Activated T-cell treated with anti-CD3 and anti-CD28 coated beads for 1 hour (primary cell): Measurements from ENCODE around the gene WWOX.

ENCODE experiments used
- DNase-seq: peaks from one replicate; pipeline ENCODE4 v3.0.0-alpha.2; 2020; ENCODE audit warnings: low read depth

The WWOX gene

DNA sequence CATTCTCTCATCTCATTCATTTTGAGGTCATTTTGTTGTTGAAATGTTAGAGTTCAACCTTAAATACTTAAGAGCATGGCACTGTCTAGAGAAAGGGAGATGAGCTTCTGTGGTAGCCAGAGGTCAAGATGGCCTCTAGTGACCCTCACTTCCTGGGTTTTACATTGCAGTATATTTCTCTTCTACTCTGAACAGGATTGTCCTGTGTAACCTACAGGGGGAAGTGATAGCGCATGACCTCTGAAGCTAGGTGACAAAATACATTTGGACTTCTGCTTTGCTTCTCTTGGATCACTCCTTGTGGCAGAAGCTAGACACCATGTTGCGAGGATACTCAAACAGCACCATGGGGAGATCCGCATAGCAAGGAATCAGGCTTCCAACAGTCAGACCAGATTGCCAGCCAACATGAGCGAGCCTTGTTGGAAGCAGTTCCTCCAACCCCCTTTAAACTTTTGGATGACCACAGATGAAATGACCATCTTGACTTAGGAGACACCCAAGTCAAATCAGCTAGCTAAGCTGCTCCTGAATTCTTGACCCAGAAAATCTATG lies 752.7 kb downstream of the WWOX start:
- no peak for DNase-seq

DNA sequence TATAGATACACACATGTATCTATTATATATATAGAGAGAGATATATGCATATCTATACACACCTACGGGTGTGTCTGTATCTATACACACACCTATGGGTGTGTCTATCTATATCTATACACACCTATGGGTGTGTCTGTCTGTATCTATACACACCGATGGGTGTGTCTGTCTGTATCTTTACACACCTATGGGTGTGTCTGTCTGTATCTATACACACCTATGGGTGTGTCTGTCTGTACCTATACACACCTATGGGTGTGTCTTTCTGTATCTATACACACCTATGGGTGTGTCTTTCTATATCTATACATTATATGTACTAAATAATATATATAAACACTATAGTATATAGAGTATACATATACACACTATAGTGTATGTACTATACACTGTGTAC lies 762.6 kb downstream of the WWOX start:
- DNase-seq = no peak

DNA sequence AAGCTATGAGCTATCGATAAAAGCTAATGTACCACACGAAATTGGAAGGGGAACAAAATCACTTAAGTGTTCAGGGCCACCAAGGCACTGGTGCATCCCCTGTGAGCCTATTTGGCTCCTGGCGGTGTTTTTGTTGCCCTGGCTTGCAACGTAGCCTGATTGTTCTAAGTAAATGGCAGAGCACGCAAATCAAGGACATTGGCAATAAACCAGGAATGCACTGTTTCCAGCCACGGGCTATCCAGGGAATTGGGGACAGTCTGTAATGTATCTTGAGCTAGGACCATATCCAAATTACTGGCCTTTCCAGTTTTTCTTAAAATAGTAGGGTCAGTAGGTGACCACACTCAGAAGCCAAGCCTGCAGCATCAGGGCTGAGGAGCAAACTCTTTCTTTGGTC lies 767.1 kb downstream of the WWOX start:
- DNase-seq = no peak

GRCh38 chr16:78869492-78869891 lies 770.0 kb downstream of the WWOX start:
- DNase-seq = no peak

DNA sequence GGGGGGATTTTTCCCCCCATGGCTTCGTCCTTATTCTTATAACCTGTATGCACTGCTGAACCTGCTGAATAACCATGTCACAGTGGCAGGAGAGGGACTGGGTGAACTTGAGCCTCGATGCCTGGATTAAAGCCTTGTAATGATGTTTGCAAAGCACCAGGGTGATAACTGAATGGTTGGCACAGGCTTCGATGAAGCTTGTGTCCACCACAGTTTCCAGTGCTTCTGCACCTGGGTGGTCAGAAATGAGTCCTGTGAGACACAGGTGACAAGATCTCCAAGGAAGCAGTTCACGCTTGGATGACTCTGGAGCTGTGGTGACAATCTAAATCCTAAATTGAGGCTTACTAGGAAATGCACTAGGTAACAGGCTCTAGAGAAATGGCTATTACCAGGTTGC lies 771.8 kb downstream of the WWOX start:
- DNase-seq = no peak

DNA sequence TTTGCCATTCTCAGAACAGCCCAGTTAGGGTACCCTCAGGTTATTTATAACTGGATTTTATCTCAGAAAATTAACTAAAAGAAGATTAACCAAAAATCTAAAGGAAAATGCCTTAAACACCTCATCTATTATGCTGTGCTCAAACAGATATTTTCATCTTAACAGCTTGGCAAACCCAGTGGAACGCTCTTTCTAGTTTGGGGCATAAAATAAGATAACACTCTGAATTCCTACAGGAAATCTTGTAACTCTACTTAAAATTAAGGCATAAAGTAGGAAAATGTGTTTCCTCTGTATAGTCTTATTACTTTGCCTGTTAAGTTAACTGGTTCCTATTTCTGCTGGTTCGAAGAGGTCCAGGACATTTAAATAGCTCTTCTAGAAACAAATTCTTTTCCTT lies 777.2 kb downstream of the WWOX start:
- DNase-seq = no peak

- no peak for DNase-seq
Measured at GRCh38 chr16:78877114-78877655, 777.7 kb downstream of the WWOX start.

GRCh38 chr16:78878570-78878969 lies 779.1 kb downstream of the WWOX start:
- no peak for DNase-seq

DNA sequence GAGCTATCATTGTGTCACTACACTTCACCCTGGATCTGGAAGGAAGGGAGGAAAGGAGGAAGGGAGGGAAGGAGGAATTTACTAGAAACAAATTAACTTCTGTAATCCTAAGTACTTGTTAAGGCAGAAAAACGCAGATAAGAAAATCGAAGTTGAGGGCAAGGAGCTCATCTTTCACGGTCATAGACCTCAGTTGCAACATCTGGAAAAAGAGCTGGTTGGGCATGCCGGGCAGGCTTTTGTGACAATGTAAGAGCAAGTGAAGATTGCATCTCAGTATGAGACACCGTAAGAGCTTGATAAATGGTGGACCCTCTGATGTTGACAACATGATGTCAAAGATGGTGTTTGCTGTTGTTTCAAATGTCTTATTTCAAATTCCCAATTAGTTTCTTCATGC lies 779.6 kb downstream of the WWOX start:
- no peak for DNase-seq

GRCh38 chr16:78882150-78882549 lies 782.7 kb downstream of the WWOX start:
- DNase-seq = no peak

- DNase-seq = no peak
Measured at GRCh38 chr16:78882751-78883150, 783.3 kb downstream of the WWOX start.

- no peak for DNase-seq
Measured at GRCh38 chr16:78884204-78884603, 784.8 kb downstream of the WWOX start.

DNA sequence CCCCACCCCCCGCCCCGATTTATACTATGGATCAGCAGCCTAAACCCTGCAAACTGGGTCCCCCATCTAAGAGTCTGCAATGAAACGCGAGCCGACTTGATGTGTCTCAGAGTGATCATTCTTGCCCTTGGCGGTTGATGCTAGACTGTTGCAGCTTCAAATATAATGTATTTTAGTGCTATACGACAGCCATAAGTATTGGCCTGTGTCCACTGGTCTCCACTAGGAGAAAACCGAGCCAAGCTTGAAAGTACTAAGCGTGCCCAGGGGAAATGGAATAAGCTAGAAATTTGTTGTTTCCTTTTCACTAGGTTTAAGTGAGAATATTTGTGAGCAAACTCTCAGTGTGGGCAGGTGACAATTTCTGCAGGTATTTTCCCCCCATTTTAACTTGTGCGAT lies 789.9 kb downstream of the WWOX start:
- DNase-seq = no peak

GRCh38 chr16:78890373-78890895 lies 791.0 kb downstream of the WWOX start:
- no peak for DNase-seq

DNA sequence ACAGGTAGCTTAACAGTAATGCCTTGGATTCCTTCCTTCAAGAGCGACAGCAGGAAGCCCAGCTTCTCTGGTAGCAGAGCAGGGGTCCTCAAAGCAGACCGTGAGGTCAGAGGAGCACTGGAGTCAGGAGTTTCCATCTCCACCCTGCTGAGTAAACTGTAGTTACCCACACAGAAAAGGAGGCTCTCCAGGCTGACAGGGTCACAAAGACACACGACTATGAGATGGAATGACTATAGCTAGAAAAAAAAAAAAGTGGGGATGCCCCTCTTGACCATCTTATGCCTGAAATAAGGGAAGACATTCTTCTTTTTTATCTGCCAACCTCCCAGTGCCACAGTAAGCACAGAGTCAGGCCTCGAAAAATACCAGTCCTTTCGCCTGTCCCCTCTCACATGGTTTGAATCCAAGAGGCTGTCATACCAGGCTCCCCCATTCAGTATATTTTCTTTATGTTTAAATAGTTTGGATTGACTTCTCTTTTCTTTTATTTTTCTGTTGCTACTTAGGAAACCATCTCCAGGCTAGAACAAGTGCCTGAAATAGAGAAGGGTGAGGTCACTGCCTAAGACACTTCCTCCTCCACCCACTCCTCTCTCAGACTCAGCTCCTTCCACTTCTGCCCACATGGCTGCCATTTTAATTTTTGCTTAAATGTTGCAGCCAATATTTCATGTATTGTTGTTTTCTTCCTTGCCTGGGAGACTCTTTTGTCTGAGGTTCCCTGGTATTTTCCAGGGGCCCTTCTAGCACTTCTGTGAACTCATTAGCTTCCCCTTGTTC lies 793.7 kb downstream of the WWOX start:
- no peak for DNase-seq

GRCh38 chr16:78894886-78895285 lies 795.4 kb downstream of the WWOX start:
- no peak for DNase-seq

DNA sequence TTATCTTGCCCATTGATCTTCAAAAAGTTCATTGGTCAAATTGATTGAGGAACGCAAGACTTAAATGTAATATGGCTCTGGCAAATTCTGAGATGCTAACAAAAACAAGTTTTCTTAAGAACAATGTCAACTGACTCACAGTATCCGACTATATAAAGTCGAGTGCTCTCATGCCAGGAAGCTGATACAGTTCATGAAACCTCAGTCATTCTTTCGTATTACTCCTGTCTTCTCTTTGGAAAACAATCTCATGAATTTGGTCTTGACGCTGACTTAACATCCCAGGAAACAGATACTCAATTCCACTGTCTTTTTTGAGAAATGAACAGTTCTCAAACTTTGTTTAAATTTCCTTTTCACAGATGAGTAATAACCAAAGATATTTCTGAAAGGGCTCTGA lies 796.2 kb downstream of the WWOX start:
- no peak for DNase-seq

- no peak for DNase-seq
Measured at GRCh38 chr16:78896280-78896679, 796.8 kb downstream of the WWOX start.

DNA sequence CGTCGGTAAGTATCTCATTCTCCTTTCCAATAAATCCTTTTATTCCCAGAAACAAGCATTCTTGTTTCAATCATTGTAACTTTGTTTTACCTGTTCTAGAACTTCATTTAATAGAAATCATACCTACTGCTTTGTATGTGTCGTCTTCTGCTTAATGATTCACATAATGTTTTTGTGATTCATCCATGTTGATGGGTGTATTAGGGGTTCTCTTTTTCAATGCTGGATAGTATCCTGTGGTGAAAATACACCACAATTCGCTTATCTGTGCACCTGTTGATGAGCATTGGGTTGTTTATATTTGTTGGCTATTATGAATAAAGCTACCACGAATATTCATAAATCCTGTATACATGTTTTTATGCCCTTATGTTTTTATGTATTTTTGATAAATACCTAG lies 797.8 kb downstream of the WWOX start:
- DNase-seq = no peak

DNA sequence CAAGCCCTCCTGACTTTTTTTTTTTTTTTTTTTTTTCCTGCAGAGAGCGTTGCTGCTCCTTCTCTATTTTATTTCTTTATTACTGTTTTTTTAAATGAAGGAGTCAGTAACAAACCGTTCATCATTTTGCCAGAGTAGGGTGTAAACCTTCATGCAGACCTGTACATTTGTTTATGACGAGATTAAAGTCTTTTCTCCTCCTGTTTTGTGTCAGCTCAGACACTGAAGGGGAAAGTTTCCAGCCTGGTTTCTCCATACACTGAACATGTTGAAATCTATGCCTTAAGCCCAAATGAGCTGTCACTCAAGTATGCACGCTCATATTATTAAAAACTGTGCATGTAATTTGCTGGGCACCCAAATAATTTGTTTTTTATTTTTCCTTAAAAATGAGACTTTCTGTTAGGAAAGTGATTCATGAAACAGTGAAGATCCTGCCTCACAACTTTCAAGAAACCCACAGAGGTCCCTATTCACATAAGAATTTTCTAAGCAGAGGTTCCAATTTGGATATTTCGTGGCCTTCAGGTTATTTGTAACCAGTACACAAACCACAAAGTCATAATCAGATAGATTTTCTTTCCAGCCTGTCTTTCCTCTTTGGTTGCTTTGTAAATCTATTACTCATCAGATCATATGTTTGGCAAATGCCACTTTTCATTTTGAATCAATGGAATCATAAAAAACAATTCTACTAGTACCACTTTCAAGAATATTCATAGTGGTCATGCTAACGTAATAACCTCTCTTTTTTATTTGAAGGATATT lies 800.8 kb downstream of the WWOX start:
- DNase-seq = no peak

DNA sequence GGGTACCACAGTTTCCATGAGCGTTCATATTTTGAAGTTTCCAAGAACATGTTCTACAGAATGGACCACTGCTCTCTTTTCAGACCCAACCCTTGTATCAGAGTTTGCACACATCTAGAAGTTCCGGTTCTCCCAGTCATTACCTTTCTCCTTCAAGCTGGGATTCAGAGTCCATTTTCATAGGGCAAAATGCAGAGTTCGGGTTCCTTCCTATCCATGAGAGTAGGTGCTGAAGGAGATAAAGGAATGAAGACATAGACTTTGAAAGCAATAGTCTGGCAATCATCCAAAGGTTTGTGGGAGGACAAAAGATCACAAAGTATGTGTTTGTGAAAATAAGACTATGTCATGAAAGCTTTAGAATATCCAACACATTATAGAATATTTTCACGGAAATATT lies 801.5 kb downstream of the WWOX start:
- DNase-seq = no peak

DNA sequence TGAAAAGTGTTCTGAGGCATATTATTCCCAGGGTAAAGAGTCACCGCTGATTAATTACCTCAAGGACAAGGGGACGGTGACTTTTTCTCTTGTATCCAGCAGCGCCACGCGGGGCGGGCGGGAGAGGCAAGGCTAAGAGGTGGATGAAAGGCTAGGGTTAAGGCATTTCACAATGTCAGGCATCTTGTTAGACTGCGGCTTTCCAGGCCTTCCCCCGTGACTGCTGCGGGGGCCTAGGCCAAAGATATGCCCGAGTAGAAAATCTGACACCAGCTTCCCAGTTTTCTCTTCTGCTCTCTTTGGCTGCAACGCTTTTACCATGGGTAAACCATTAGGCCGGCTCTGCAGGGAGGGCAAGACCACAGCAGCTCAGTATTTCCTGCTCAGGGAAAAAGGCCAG lies 802.9 kb downstream of the WWOX start:
- DNase-seq = no peak

DNA sequence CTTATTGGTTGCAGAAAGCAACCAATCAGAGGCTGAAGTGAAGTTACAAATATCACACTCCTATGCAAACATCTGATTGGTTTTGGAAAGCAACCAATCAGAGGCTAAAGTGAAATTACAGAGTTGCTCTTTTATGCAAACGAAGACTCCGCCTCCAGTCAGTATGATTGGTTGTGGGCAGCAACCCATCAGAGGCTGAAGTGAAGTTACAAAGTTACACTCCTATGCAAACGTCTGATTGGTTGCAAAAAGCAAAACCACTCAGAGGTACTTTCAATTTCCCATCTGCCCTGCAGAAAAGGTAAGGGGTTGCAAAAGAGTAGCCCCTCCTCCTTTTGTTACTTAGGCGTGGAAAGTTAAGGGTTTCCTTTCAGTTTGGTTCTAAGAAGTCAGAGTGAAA lies 803.8 kb downstream of the WWOX start:
- no peak for DNase-seq
